Vagina (tissue), 2 donors: Measurements from ENCODE around the gene ALDH1B1. TPM values are rescaled to one million over a fixed set of nuclear protein-coding genes. Genes with fewer than 3 reads are reported as not detected.

Experiments
- DNase-seq, 2 donors: peaks; one replicate each; pipeline ENCODE4 v3.0.0-alpha.2; 2017; ENCODE audit errors: extremely low spot score in 2 of 2
- H3K27ac ChIP-seq: fragments of 200-600 bp; sonication (generic); one replicate; pipeline ENCODE4 v1.5.1; 2019
- H3K27me3 ChIP-seq: fragments of 200-600 bp; sonication (generic); one replicate; pipeline ENCODE4 v1.5.1; 2019
- H3K36me3 ChIP-seq, 2 donors: fragments of 200-600 bp; sonication (generic); one replicate each; pipeline ENCODE4 v1.5.1; 2017 to 2019
- H3K4me1 ChIP-seq: fragments of 200-600 bp; sonication (generic); one replicate; pipeline ENCODE4 v1.5.1; 2019
- H3K4me3 ChIP-seq, 2 donors: fragments of 200-600 bp; sonication (generic); 1 replicate in 1 of 2; 2 replicates in 1 of 2; pipeline ENCODE4 v1.5.1; 2016 to 2019
- H3K9me3 ChIP-seq: fragments of 200-600 bp; sonication (generic); one replicate; pipeline ENCODE4 v1.5.1; 2019
- POLR2A ChIP-seq, 2 donors: fragments of 450-650 bp; IDR thresholded peaks; one replicate each; pipeline ENCODE4 v1.6.1; 2017; ENCODE audit warnings: antibody characterized with exemption in 2 of 2, mild to moderate bottlenecking in 2 of 2, moderate library complexity in 2 of 2
- POLR2AphosphoS5 ChIP-seq, 2 donors: sonication (generic); formaldehyde crosslinking; IDR thresholded peaks; one replicate each; pipeline ENCODE4 v1.9.0; 2017; ENCODE audit warnings: antibody characterized with exemption in 2 of 2, mild to moderate bottlenecking in 2 of 2, low read depth in 1 of 2; ENCODE audit not compliant: insufficient read depth in 1 of 2
- intact Hi-C: fragments of 100-400 bp; cut with DNase I; formaldehyde crosslinking; loops from one replicate; pipeline ENCODE4 v1.15.1; 2023
- total RNA-seq: library from RNA; depleted of rRNA; stranded (reverse); fragments of >200 nt; gene quantifications from one replicate; pipeline ENCODE4 v1.2.3, GENCODE V29; 2016
- TF ChIP-seq, protein P1 (sequence below), 3 experiments: fragments of 450-650 bp in 2 of 3; fragments of 200-600 bp in 1 of 3; sonication (generic) in 1 of 3; IDR thresholded peaks; one replicate each; pipeline ENCODE4 v1.5.1; 2017 to 2019; ENCODE audit warnings: antibody characterized with exemption in 3 of 3, mild to moderate bottlenecking in 2 of 3, moderate library complexity in 2 of 3

Gene ALDH1B1
- total RNA-seq, 1 donor from 2014 or later: 13.3 TPM

DNA sequence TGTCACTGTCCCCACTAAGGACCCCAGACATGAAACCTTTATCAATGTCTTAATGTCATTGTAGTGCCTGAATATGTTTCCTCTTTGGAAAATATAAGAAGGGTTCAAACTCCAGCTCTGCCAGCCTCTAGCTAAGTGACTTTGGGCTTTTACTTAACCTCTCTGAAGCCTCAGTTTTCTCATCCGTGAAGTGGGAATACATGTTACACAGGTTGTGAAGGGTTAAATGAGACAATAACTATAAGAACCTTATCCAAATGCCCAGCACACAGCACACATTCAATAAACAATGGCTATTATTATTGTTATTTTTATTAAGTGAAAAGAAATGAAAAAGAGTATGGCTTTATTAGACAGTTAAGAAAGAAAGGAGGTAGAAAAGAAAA, 47.4 kb downstream of the ALDH1B1 start:
- Histone ChIP-seq H3K27ac (no peak overlapping the region), H3K4me3 (no peak overlapping the region), H3K27me3 (no peaks in the 10 kb centered on the region), H3K9me3 (no peaks in the 10 kb centered on the region), H3K4me1 (no peaks in the 10 kb centered on the region), H3K36me3 (no peaks in the 10 kb centered on the region)
- intact Hi-C loops: loop anchor here (10.0 kb wide), 2 partner anchors 275 to 525 kb away; no protein-coding TSS in a partner anchor
- DNase-seq: no peak
- no peak for TF ChIP-seq POLR2AphosphoS5 (IDR thresholded peaks at IDR 0.05; ENCODE audit: insufficient read depth in 1 of 2, low read depth in 1 of 2)
- TF ChIP-seq, protein P1, sequence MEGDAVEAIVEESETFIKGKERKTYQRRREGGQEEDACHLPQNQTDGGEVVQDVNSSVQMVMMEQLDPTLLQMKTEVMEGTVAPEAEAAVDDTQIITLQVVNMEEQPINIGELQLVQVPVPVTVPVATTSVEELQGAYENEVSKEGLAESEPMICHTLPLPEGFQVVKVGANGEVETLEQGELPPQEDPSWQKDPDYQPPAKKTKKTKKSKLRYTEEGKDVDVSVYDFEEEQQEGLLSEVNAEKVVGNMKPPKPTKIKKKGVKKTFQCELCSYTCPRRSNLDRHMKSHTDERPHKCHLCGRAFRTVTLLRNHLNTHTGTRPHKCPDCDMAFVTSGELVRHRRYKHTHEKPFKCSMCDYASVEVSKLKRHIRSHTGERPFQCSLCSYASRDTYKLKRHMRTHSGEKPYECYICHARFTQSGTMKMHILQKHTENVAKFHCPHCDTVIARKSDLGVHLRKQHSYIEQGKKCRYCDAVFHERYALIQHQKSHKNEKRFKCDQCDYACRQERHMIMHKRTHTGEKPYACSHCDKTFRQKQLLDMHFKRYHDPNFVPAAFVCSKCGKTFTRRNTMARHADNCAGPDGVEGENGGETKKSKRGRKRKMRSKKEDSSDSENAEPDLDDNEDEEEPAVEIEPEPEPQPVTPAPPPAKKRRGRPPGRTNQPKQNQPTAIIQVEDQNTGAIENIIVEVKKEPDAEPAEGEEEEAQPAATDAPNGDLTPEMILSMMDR (IDR thresholded peaks at IDR 0.05): no peak
- TF ChIP-seq POLR2A (IDR thresholded peaks at IDR 0.05): no peak

DNA sequence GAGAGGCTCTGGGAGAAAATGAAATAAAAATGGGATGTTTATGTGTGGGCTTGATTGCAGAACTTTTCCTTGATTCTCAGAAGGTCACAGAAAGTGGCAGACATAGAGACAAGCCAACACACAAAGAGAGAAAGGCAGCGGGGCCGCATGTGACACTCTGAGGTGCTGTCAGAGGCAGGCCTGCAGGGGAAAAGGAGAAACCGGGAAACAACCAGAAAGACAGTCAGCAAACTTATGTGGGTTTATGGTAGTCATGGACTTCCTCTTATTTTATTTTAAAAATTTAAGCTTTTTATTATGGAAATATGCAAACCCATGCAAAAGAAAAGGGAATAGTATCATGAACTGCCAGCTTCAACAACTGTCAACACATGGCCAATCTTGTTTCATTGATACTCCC, 48.0 kb downstream of the ALDH1B1 start:
- no peaks in the 10 kb centered on the region for H3K27me3 ChIP-seq
- H3K36me3 ChIP-seq: no peaks in the 10 kb centered on the region
- intact Hi-C loops: loop anchor here (10.0 kb wide), 1 partner anchor 274 kb away; no protein-coding TSS in a partner anchor
- H3K27ac ChIP-seq: no peak overlapping the region
- H3K9me3 ChIP-seq: no peaks in the 10 kb centered on the region
- H3K4me1 ChIP-seq: no peaks in the 10 kb centered on the region
- H3K4me3 ChIP-seq: no peak overlapping the region
- TF ChIP-seq, protein P1 (IDR thresholded peaks at IDR 0.05): no peak
- TF ChIP-seq POLR2A (IDR thresholded peaks at IDR 0.05) (no peak), POLR2AphosphoS5 (IDR thresholded peaks at IDR 0.05; ENCODE audit: insufficient read depth in 1 of 2, low read depth in 1 of 2) (no peak)
- DNase-seq: no peak

DNA sequence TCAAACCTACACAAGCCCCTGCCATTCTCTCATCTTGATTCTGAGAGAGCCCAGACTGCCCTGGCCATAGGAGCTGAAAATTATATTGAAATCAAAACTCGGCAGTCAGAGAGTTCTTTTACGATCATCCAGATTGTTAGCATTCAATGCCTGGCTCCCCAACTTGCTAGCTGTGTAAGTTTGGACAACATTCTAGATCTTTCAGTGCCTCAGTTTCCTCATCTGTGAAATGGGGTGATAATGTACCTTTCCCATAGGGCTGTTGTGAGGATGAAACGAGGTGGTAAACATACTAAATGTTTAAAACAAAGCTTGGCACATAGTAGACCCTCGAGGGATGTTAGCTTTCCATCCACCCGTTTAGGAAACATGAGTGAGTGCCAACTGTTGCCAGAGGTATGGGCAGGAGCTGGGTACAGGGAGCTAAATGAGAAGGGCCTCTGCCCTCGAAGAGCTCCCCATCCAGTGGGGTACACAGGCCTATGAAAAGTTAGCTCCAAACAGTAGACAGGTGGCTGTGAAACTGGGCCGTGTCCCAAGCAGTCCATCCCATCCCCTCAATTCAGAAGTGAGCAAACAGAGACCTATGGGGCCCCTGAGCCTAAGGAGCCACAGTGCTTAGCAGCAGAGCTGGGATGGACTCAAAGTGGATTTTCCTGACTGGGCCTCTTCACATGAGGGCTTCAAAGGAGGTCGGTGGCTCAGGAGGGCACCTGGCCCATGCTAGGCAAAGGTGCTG, 49.0 kb downstream of the ALDH1B1 start:
- no peaks in the 10 kb centered on the region for H3K9me3 ChIP-seq
- peak; percentile 55 to 64 for DNase-seq
- H3K4me3 ChIP-seq: no peak overlapping the region
- H3K4me1 ChIP-seq: no peaks in the 10 kb centered on the region
- no peaks in the 10 kb centered on the region for H3K27me3 ChIP-seq
- no peaks in the 10 kb centered on the region for H3K36me3 ChIP-seq
- H3K27ac ChIP-seq: no peak overlapping the region
- intact Hi-C loops: loop anchor here (10.0 kb wide), 1 partner anchor 273 kb away; no protein-coding TSS in a partner anchor
- TF ChIP-seq POLR2AphosphoS5 (IDR thresholded peaks at IDR 0.05; ENCODE audit: insufficient read depth in 1 of 2, low read depth in 1 of 2) (no peak), POLR2A (IDR thresholded peaks at IDR 0.05) (no peak)
- TF ChIP-seq, protein P1 (IDR thresholded peaks at IDR 0.05): no peak

DNA sequence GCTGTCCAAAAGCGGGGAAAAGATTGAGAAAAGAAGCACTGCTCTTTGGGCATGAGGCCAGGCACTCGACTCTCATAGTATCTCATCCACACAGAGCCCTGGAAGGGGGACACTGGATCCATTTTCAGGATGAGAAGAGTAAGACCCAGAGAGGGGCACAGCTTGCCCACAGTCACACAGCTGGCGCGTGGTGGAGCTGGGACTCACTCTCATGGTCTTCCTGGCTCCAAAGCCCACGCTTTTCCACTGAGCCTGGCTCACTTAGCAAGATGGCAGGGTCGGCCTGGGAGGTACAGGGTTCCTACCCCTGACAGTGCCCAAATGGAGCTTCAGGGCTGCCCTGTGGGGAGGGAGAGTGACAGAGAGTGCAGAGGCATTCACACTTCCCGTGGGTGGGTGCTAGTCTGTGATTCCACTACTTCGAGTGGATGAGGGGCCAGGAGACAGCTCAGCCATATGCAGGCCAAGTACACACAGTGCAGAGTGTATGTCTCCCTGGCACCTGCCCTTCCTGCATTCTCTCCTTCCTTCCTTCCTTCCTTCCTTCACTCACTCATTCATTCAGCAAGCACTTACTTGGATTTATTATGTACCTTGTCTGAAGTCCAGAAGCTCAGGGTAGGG, 50.1 kb downstream of the ALDH1B1 start:
- Histone ChIP-seq H3K36me3 (no peaks in the 10 kb centered on the region), H3K4me3 (no peak overlapping the region), H3K4me1 (no peaks in the 10 kb centered on the region), H3K27ac (no peak overlapping the region), H3K27me3 (no peaks in the 10 kb centered on the region), H3K9me3 (no peaks in the 10 kb centered on the region)
- TF ChIP-seq POLR2AphosphoS5 (IDR thresholded peaks at IDR 0.05; ENCODE audit: insufficient read depth in 1 of 2, low read depth in 1 of 2) (no peak), POLR2A (IDR thresholded peaks at IDR 0.05) (no peak)
- TF ChIP-seq, protein P1 (IDR thresholded peaks at IDR 0.05): no peak
- peak; percentile 62 to 77 for DNase-seq
- intact Hi-C loops: loop anchor here (10.0 kb wide), 1 partner anchor 272 kb away; no protein-coding TSS in a partner anchor
